HG02981 (cell line): Measurements from ENCODE around the gene SNTG2.
"Not testable (repeated sequence)": the region's sequence is repeated elsewhere in the genome, so short reads cannot be mapped to it uniquely, and the experiment has no call there.

Source experiments
- ATAC-seq: cut with Tn5 transposase; IDR thresholded peaks from one replicate; pipeline ENCODE4 v1.9.1; 2021; ENCODE audit warnings: mild to moderate bottlenecking, moderate library complexity; ENCODE audit not compliant: unreplicated experiment

SNTG2 gene

DNA sequence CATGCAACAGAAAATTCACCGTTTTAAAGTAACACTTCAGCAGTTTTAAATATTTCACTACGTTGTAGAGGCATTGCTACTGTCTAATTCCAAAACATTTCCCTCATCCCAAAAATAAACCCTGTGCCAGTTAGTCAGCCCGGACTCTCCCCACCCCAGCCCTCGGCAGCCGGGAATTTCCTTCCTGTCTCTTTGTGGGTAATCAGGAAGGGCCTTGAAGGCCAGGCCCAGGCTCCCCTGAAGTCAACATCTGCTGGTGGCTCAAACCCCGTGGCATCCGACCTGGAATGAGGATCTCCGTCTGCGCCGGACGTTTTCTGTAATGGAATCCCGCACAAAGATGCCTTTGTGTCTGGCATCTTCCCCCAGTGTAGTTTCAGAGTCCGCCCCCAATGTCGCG, 219.6 kb downstream of the SNTG2 start:
- no peak for ATAC-seq

DNA sequence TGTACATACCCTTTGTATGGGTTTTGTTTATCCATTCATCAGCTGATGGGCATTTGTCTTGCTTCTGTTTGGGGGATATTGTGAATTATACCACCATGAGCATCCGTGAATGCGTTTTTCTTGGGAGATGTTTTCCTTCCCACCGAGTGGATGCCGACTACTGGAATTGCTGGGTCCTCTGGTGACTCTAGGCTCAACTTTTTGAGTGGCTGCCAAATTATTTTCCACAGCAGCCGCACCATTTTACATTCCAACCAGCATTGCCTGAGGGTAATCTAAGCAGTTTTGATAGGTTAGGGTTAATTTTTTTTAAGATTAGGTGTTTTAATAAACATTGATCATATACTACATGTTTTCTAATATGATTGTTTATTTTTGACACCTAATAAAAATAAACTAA, 220.1 kb downstream of the SNTG2 start:
- no peak for ATAC-seq

DNA sequence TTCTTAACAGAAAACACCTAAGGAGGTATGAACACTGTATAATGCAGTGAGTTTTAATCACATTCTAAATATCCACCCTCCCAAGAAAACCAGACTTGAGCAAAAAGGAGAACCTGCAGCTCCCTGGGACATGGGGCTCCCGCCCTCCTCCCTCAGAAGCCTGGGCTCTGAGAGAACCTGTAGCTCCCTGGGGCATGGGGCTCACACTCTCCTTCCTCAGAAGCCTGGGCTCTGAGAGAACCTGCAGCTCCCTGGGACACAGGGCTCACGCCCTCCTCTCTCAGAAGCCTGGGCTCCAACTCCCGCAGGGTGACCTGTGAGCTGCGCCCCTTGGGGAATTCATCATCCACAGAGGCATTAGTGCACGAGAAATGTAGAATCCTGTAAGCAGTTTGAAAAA, 222.9 kb downstream of the SNTG2 start:
- ATAC-seq: no peak

DNA sequence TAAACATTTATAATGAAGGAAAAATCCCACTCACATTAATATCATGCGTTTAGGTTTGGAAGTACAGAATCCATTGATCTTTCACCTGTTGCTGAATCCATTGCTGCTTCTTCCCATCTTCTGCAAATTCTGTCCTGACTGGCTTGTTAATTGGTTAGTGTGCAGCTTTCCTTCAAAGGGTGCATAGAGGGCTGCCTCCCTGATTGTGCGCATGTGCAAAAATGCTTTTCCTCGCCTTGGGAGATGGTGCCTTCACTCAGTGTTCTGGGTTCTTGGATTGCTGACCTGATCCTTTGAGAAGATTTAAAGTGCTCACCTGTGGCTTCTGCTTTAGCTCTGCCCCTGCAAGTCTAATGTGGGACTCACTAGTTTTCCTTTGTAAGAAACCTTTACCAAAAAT, 231.2 kb downstream of the SNTG2 start:
- ATAC-seq: no peak

DNA sequence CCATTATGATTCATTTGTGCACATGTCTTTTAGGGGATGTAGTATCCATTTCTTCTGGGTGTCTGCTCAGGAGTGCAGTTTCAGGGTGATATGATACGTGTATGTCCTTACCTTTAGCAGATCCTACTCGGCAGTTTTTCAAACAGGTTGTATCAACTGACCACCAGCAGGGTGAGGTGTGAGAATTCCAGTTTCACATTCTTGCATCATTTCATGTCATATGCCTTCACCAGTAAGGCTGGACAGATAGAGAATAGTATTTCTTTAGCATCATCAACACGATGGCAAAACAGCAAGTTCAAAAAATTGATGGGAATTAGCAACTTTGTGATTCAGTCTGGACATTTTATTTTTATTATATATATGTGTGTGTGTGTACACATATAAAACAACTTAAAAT, 232.7 kb downstream of the SNTG2 start:
- ATAC-seq: no peak

DNA sequence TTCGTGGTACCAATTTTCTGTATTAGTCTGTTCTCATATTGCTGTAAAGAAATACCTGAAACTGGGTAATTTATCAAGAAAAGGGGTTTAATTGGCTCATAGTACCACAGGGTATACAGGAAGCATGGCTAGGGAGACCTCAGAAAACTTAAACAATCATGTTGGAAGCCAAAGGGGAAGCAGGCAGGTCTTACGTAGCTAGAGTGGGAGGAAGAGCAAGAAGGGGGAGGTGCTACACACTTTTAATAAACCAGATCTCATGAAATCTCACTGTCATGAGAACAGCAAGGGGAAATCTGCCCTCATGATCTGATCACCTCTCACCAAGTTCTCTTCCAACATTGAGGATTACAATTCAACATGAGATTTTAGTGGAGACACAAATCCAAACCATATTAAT, 235.8 kb downstream of the SNTG2 start:
- ATAC-seq: no peak

DNA sequence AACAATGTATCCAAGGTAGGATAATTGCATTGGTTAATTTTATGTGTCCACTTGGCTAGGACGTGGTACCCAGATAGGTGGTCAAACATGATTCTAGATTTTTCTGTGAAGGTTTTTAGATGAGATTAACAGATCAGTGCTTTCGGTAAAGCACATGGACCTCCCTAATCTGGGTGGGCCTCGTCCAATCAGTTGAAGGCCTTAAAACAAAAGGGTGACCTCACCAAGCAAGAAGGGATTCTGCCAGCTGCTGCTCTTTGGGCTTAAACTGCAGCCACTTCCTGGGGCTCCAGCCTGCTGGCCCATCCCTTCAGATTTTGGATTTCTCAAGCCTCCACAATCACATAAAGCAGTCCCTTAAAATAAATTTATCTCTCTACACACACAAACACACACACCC, 236.5 kb downstream of the SNTG2 start:
- ATAC-seq: no peak

DNA sequence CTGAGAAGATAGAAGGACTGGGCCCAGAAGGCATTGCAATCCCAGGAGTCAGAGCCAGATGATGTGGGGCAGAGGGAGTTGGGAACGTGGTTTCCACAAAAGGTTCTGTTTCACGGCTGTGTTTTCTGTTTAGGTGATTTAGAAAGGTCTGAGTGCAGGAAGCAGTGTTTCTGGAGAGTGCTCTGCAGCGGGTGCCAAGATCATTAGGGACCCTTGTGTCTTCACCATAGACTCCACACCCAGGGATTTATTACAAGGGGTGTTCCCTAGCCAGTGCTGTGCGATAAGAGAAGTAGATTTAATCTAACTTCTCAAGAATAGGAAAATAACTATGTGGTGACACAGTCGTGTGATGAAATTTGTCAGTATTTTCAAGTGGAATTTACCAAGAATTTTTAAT, 241.5 kb downstream of the SNTG2 start:
- no peak for ATAC-seq

DNA sequence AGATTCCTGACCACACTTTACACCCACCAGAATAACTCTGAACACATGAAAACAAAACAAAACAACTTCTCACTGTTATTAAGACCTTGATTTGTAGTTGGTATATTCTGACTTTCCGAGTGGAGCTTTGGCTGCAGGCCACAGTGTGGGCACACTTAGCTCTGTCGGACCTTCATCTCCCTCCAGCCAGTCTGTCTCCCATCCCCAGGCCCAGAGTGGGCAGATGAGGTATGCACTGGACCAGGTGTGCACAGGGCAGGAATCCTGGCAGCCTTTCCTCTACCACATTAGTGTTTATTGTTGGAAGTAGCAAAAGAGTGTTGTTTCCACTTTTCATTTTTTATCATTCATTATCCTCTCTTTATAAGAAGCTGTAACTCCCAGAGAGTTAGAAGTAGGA, 243.2 kb downstream of the SNTG2 start:
- ATAC-seq: no peak

DNA sequence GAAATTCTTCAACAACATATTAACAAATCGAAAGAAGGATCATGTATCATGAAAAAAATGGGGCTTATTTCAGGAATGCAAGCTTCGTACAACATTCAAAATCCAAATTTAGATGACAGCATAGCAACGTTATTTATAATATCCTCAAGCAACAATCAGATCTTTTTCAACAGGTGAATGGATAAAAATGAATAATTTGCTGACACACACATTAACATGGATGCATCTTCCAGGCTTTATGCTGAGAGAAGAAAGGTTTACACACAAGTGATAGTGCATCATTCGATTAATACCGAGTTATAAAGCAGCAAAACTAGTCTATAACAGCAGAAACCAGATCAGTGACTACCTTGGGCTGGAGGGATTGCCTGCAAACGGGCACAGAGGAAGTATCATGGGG, 253.1 kb downstream of the SNTG2 start:
- no peak for ATAC-seq

DNA sequence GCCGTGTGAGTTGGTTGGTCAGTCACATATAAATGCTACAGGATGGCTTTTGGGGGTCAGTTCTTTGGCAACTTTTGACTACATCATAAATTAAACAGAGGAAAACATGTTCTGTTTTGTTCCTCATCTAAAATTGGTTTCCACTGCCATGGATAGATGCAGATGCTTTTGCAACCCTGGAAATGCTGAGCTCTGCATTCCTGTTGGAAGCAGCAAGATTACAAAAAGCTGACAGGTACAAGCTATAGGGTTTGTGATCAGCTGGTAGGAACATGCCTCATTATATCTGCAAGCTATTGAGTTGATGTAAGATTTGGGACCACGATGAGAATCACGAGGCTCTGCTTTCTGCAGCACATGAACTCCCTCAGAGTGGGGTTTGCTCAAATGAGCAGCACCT, 255.2 kb downstream of the SNTG2 start:
- ATAC-seq: no peak

DNA sequence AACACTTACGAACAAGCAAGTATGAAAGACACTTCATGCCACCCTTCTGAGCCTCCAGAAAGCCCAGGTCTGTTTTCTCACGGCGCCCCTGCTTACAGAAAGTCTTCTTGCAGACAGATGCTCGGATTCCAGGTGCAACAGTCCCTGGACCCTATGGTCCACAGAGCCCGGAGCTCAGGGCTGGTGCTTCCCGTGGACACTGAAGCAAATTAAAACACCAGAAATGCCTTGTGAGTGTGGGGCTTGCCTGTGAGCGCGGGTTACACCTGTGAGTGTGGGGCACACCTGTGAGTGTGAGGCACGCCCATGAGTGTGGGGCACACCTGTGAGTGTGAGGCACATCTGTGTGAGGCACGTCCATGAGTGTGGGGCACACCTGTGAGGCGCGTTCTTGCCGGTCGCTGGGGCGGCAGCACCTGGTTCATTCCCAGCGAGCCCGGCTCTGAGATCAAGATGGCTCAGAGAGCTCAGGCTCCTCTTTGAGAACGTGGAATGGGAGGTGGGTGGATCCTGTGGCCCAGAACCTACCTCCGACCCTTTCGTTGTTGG, 257.4 kb downstream of the SNTG2 start:
- no peak for ATAC-seq

DNA sequence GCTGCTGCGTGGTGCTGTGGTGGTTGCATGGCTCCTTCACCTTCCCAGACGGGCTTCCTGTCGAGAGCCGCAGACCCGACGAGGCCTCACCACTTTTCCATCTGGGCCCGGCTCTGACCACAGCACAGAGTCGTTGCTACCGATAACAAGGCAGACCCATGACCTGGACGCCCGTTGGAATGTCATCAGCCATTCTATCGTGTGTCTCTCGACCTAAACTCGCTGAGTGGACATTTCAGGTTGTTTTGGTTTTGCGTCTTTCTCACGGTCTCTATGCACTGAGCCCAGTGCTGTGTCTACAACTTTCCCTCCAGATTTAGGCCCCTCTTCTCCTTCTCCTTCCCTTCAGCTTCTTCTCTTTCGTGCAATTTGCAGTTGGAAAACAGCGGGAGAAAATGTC, 257.9 kb downstream of the SNTG2 start:
- ATAC-seq: no peak

DNA sequence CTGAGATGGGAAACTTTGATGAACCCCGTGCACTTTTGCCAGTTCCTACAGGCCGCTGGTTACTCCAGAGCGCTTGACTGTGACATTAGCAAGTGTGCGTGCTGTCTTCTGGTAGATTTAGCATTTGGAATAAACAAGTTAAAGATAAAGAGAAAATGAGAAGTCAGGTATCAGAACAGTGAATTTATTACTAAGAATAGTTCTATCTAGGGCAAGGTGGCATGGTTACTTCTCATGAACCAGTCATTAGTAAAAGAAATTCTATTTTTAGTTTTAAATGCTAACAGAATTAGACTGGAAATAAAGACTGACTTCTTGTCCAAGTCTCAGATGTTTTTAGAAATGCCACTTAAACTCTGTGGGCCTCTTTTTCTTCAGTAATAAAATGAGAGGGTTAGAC, 258.6 kb downstream of the SNTG2 start:
- no peak for ATAC-seq

DNA sequence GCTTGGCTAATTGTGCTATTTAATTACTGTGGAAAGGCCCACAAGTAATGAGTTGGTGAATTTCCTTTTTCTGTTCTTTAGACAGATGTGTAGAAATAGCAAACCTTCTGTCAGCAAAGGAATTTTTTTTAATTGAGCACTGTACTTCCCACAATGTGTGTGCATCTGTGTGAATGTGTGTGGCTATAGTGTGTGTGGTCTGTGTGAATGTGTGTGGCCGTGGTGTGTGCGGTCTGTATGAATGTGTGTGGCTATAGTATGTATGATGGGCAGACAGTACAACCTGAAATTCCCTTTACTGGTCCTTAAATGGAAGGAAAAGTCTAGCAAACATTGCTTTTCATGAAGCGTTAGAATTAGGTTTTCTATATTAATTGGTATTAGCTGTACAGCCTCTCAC, 259.1 kb downstream of the SNTG2 start:
- ATAC-seq: no peak

DNA sequence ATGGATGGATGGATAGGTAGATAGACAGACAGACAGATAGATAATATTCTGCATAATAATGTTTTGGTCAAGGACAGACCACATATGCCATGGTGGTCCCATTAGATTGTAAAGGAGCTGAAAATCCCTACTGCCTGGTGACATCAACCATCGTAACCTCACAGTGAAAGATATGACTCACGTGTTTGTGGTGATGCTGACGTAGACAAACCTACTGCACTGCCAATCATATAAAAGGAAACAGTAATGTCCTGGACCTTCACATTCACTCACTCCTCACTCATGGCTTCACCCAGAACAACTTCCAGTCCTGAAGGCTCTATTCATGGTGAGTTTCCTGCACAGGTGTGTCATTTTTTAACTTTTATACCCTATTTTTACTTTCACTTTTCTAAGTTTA, 259.7 kb downstream of the SNTG2 start:
- ATAC-seq: no peak

DNA sequence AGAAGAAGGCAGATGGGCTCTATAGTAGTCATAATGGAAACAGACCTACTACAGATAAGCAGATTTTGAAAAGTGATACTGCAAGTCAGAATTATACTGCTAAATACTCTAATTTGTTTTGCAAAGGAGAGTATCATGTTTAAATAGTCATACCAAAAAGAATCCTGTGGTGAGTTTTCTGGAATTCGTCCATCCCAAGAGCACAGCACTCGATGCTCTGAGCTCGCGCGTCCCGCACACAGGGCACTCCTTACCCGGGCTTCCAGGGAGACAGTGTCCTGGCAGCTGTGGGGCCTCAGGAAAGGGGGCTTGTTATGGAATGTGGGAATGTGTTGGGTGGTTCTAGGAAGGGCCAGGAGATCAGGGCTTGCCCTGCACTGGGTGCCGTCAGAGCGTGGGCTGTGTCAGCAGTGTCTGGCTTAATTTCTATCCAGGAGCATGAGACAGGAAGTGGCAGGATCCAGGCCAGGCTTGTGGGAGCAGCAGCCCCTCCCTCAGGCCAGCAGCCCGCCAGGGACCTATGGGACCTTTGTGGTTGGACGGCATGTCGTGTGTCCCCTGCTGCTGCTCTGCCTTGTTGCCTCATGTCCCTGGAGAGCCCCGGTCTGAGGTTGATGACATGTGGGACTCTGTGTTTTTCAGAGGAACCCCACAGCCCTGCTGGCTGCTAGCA, 269.4 kb downstream of the SNTG2 start:
- no peak for ATAC-seq

DNA sequence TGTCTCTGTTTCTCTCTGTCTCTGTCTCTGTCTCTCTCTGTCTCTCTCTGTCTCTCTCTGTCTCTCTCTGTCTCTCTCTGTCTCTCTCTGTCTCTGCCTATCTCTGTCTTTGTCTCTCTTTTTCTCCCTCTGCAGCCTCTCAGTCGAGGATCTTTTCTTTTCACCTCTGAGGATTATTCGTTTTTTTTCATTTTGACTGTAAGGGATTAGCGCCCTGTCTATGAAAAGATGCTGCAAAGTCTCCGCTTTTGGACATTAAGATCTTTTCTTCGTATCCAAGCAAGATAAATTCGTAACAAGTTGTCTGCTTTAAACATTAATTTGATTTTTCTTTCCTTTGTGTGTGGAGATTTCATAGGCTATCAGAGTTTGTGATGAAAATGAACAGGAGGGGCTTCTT, 271.4 kb downstream of the SNTG2 start:
- ATAC-seq: no peak

DNA sequence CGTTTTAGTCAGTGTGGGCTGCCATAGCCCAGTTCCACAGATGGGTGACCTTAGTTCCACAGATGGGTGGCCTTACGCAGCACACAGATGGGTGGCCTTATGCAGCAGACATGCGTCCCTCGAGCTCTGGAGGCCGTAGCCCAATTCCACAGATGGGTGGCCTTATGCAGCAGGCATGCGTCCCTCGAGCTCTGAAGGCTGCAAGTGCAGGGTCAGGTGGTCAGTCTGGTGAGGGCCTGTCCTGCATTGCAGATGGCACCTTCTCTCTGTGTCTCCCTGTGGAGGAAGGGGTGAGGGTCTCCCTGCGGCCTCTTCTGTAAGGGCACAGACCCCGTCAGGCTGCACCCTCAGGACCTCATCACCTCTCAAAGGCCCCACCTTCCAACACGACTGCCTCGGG, 273.1 kb downstream of the SNTG2 start:
- ATAC-seq: no peak

DNA sequence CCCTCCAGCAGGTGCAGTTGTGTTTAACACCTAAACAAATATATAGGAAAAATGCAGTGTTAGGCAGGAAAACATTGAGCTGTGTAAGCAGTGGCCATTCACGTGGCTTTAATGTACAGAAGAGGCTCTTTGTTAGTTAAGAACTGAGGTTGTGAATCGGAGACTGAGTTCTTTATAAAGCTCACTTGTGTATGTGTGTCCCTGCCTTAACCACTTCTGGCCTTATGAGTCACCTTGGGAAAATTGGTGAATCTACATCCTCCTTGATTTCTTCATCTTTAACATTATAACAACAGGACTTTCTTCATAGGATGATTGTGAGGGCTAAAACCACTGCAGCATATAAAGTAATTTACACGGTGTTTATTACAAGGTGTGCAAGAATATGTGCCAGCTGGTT, 274.3 kb downstream of the SNTG2 start:
- ATAC-seq: no peak

DNA sequence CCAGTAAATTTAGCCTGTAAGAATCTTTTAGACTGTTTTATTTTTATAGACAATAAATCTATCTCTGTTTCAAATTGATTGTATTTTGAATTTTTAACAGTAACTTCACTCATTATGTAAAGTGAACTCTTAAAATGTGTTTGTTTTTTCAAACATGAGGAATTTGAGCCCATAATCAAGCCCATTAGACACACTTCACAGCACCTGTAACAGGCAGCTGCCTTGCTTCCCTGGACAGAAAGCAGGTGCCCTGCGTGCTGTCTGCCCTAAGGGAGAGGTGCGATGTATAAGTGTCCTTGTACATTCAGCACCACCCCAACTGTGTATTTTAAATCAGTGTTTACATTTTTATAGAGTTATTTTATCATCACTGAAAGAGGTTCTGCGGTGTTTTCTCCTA, 276.1 kb downstream of the SNTG2 start:
- no peak for ATAC-seq

DNA sequence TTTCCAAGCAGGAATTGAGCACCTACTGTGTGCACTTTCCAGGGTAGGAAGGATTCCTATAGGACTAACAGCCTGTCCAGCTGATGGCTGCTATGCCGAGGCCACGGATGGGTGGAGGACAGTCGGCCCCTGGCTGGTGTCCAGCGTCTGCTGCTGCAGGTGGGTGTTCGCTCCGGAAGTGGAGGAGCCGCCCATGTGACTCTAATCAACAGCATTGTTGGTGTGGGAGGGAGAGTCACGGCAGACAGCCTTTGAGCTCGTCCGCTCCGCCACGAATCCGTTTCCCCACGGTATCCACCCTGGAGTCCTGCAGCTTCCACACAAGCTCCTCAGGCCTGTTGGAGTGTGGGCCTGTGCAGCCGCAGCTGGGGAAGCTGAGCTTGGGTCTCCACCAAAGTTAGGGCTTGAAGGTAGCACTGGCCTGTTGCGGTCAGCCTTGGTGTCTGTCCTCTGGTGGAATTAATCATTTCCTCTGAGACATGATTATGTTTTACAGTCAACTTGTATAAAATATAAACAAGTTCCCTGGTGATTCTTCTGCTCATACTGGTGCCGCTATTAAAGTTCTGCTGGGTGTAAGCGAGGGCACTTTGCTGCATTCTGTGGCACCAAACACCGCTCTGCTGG, 276.7 kb downstream of the SNTG2 start:
- no peak for ATAC-seq

DNA sequence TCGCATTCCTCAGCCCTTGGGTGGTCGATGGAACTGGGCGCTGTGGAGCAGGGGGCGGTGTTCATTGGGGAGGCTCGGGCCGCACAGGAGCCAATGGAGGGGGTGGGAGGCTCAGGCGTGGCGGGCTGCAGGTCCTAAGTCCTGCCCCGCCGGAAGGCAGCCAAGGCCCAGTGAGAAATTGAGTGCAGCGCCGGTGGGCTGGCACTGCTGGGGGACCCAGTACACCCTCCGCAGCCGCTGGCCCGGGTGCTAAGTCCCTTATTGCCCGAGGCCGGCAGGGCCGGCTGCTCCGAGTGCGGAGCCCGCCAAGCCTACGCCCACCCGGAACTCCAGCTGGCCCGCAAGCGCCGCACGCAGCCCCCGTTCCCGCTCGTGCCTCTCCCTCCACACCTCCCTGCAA, 278.9 kb downstream of the SNTG2 start:
- ATAC-seq: not testable (repeated sequence)
